Activated naive CD4-positive, alpha-beta T cell (primary cell): ENCODE measurements around the gene CDCP2.
"Not testable (repeated sequence)": the region's sequence is repeated elsewhere in the genome, so short reads cannot be mapped to it uniquely, and the experiment has no call there.

Experiments used
- DNase-seq, 4 experiments: peaks; one replicate each; lab custom pipeline; 2025; lab: John Stamatoyannopoulos, UW

Gene CDCP2

DNA sequence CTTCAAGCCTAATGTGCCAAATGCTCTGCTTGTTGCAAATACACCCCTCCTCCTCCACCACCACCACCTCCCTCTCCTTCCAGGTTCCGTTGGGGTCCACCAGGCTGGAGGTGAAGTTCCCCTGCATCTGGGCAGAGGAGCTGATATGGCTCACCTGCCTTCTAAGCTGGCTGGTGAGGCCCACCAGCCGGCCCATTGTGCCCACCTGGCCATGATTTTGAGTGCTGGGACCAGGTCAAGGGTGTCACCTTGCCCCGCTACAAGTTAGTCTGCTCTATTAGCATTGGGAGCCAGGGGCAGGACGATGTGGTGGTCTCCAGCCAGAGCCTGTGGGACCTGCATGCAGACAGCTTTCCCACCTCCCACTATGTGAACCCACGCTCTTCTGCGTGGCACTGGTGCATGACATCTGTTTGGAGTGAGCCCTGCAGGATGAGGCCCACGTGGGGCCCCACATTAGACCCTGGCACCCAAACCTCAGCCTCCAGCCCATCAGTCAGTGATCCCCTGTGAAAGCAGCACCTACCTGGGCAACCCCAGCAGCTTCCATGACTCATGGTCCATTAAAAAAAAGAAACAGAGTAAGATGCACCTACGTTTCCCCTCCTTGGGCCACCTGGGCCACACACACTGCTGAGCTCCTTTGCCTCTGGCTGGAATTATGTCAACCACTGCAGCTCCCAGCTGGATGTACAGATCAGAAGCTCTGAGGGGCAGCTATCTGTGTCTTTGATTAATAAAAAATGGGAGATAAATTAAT, 15.6 kb upstream of the CDCP2 start:
- DNase-seq = no peak

DNA sequence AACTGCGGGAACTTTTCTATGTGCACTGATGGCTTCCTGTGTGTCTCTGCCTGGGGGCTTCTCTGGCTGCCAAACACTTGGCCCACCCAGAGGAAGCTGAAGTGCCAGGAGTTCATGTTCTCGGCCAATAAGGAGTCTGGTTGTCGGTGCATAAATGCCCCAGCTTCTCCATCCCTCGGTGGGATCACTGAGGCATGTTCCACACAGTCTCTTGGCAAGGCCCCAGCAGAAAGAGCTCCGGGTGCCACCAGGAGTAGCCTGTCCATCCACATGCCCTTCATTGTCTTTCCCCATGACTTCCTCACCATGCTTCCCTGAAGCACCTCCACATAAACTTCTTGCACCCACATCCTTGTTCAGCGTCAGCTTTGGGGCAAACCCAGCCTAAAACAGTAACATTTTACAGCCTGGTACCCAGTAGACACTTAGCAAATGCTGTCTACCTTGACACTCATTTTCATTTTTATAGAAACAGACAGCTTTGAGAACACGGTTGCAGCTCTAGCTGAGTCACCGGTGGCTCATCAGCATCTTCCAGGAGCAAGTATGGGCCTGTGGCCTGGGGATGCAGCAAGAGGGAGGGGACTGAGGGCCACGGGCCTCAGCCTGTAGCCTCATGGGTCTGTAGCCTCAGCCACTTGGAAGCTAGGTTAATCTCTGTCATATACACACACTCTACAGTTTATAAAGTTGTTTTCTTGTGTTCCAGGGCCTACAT, 14.8 kb upstream of the CDCP2 start:
- no peak for DNase-seq

DNA sequence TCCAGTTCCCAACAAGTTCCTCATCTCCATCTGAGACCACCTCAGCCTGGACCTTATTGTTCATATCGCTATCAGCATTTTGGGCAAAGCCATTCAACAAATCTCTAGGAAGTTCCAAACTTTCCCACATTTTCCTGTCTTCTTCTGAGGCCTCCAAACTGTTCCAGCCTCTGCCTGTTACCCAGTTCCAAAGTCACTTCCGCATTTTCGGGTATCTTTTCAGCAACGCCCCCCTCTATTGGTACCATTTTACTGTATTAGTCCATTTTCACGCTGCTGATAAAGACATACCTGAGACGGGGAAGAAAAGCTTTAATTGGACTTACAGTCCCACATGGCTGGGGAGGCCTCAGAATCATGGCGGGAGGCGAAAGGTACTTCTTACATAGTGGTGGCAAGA, 13.6 kb upstream of the CDCP2 start:
- DNase-seq = not testable (repeated sequence)

DNA sequence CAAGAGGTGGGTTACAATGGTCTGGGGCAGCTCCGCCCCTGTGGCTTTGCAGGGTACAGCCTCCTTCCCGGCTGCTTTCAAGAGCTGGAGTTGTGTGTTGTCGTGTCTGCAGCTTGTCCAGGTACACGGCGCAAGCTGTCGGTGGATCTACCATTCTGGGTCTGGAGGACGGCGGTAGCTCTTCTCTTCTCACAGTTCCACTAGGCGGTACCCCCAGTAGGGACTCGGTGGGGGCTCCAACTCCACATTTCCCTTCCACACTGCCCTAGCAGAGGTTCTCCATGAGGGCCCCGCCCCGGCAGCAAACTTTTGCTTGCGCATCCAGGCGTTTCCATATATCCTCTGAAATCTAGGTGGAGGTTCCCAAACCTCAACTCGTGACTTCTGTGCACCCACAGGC, 12.3 kb upstream of the CDCP2 start:
- no peak for DNase-seq

DNA sequence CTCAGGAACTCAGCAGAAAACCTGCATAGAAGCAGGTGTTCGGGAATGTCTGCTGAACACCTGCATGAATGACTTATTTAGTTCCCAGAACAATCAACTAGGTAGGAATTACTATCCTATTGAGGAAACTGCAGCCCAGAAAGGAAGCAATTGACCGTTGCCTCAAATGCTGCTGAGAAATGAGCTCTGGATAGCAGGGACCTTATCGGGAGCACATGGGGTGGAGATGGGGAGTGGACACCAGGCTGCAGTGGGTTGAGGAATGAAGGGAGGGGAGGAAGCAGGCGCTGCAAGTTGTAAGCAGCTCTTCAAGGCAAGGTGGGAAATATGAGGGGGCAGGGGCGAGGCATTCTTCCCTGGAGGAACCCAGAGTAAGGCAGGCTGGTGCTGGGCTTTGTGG, 10.8 kb upstream of the CDCP2 start:
- DNase-seq = no peak

GRCh38 chr1:54163051-54163450, 10.3 kb upstream of the CDCP2 start:
- no peak for DNase-seq

GRCh38 chr1:54161495-54162168, 8.8 kb upstream of the CDCP2 start:
- no peak for DNase-seq

- no peak for DNase-seq
Observed at GRCh38 chr1:54160351-54160750, 7.6 kb upstream of the CDCP2 start.

- DNase-seq = no peak
Observed at GRCh38 chr1:54159733-54160316, 7.0 kb upstream of the CDCP2 start.

DNA sequence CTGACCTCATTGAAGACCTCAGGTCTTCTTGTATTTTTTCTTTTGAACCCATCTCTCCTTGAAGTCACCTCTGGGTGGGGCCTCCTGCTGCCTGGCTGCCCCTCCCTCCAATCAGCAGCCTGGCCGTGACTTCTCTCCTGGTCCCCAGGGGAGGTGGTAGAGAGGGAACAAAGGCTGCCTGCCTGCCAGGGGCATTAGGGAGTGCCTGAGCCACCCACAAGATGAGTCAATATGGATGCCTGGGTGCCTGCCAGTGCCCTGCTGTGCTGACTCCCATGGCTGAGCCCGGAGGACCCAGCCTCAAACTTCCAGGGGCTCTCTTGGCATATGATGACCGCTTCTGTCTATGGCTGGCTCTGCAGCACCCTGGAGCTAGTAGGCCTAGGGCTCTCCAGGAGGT, 5.3 kb upstream of the CDCP2 start:
- no peak for DNase-seq

DNA sequence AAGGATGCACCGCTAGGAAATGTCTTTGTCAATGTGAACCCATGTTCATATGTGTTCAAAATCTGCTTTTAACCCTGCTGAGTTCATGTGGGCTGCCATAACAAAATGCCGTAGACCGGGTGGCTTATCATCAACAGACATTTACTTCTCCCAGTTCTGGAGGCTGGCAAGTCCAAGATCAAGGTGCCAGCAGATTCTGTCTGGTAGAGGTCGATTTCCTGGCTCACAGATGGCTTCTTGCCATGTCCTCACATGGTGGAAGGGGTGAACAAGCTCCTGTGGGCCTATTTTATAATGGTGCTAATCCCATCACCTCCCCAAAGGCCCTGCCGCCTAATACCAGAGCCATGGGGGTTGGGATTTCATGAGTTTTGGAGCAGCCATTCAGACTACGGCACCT, 4.6 kb upstream of the CDCP2 start:
- no peak for DNase-seq

- DNase-seq = no peak
Observed at GRCh38 chr1:54156986-54157385, 4.2 kb upstream of the CDCP2 start.

GRCh38 chr1:54156201-54156600, 3.4 kb upstream of the CDCP2 start:
- DNase-seq = no peak

- no peak for DNase-seq
Observed at GRCh38 chr1:54153535-54154439, 987 bp upstream of the CDCP2 start.

GRCh38 chr1:54151013-54151412, 1.8 kb downstream of the CDCP2 start:
- no peak for DNase-seq

DNA sequence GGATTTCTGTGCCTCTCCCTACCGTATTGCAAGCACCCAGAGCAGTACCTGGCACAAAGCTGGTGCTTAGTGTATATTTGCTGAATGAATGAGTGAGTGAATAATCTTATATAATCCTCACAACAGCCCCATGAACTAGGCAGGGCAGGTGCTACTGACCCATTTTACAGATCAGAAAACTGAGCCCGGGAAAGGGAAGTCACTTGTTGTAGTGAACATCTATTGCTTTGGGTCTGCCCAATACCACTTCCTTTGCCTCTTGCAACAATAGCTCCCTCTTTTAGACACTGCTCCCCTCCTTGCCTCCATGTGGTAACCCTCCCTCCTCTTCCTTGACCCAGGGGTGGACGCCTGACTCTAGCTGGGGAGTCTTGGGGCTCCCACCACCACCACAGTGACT, 3.1 kb downstream of the CDCP2 start:
- no peak for DNase-seq

GRCh38 chr1:54144366-54144765, 8.4 kb downstream of the CDCP2 start:
- DNase-seq = no peak

GRCh38 chr1:54142146-54142900, 10.5 kb downstream of the CDCP2 start:
- no peak for DNase-seq

- DNase-seq = no peak
Observed at GRCh38 chr1:54139711-54140110, 13.1 kb downstream of the CDCP2 start.

DNA sequence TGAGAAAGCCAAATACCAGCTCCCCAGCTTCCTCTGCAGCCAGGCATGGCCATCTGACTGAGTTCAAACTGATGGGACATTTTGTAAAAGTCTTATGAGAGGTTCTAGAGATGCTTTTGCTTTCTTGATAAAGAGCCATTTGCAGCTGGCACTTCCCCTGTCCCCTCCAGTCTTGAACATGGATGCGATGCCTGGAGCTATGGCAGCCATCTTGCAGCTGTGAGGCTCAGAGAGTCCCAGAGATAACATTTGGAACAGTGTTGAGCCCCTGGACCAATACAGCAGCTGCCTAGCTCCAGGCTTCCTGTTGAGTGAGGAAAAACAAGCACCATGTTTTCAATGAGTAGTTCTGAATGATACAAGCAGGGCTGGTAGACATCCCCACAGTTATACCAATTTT, 13.8 kb downstream of the CDCP2 start:
- DNase-seq = no peak

GRCh38 chr1:54137534-54138061, 15.2 kb downstream of the CDCP2 start:
- no peak for DNase-seq
